GM19240 (cell line): ENCODE results near the gene SCAMP2.

ENCODE experiments used
- DNase-seq: peaks from one replicate; pipeline ENCODE4 v3.0.0; 2011; ENCODE audit warnings: low spot score; ENCODE audit not compliant: insufficient read length

The SCAMP2 gene

GRCh38 chr15:74821091-74821789, 51.9 kb downstream of the SCAMP2 start:
- peak; percentile 90 for DNase-seq

GRCh38 chr15:74820056-74820455, 53.1 kb downstream of the SCAMP2 start:
- no peak for DNase-seq

- DNase-seq = no peak
Observed at GRCh38 chr15:74817370-74817737, 55.8 kb downstream of the SCAMP2 start.

DNA sequence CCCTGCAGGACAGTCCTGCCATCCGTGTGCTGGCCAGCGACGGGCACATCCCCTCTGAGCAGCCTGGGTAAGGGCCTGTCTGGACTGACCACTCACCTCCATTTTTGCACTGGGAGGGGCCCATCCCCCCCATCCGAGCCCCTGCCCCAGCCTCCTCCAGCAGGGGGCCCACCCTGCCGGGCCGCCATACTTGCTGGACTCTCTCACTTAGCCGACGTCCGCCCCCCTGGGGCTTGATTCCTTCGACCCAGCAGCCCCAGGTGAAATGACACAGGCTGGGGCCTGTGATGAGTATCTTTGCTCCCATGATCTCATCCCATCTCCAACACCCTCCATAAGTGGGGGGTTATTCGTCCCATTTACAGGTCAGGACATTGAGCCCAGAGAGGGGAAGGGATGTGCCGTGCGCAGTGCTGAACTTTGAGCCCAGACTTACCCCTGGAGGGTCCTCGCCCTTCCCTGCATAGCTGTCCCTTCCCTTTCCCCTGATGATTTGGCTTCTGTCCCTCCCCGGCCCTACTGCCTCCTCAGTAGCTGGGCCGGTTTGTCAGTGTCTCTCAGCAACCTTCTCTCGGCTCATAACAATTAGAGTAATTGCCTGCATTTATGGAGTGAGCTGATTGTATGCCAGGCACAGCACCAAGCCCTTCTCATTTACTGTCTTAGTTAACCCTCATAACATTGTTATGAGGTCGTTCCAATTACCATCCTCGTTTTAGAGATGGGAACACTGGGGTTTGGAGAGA, 56.4 kb downstream of the SCAMP2 start:
- no peak for DNase-seq

- DNase-seq = no peak
Observed at GRCh38 chr15:74815961-74816360, 57.2 kb downstream of the SCAMP2 start.

DNA sequence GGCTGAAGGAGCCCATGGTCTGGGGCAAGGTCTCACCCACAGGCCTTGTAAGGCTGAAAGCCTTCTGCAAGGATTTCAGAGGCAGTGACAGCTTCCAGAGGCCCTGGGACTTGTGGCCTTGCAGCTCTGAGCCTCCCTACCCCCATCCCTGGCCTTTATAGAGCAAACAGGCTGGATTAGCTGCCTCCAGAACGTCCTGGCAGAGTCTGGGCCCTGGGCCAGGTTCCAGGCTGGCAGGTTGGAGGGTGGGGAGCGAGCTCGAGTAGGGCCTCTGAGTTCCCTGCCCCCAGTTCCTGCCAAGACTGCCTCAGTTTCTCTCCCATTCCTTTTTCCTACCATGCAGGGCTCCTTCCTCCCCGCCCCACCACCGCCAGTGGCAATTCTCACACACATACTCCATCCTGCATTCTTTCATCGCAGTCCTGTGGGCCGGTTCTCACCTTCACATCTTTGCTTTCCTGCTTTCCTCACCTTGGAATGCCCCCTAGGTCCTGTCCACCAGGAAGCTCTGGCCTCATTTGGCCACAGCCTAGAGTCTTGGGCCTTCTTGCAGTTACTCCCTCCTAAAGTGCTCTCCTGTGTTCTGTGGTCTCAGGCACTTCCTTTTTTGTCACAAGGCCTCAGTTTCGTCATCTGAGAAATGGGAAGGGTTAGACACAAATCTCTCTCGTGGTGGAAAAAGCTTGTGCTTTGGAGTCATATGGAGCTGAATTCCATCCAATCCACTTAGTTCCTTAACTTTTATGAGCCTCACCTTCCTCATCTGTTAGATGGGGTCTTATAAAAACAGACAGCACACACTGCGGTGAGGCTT, 57.8 kb downstream of the SCAMP2 start:
- no peak for DNase-seq

- DNase-seq = no peak
Observed at GRCh38 chr15:74812533-74812932, 60.6 kb downstream of the SCAMP2 start, which contains the start of gene LMAN1L. LMAN1L (plus strand) TSS chr15:74812835; CDS start chr15:74812855, 20 bp downstream.

- DNase-seq = no peak
Observed at GRCh38 chr15:74809956-74810355, 63.2 kb downstream of the SCAMP2 start.

GRCh38 chr15:74809242-74809641, 63.9 kb downstream of the SCAMP2 start:
- no peak for DNase-seq

DNA sequence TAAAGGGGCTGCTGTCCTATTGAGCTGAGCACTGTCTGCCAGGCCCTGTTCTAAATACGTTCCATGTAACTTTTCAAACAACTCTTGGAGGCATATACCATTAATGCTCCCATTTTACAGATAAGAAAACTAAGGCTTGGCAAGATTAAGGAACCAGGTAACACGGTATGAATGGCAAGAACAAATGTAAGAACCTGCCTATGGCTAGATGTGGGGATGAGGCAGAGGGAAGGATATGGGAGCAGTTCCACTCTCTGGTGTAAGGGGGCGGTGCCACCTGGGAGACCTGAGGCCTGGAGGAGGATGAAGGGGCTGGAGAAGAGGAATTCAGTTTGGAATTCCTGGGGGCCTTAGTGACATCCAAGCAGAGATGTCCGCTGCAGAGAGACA, 64.3 kb downstream of the SCAMP2 start:
- DNase-seq = no peak

DNA sequence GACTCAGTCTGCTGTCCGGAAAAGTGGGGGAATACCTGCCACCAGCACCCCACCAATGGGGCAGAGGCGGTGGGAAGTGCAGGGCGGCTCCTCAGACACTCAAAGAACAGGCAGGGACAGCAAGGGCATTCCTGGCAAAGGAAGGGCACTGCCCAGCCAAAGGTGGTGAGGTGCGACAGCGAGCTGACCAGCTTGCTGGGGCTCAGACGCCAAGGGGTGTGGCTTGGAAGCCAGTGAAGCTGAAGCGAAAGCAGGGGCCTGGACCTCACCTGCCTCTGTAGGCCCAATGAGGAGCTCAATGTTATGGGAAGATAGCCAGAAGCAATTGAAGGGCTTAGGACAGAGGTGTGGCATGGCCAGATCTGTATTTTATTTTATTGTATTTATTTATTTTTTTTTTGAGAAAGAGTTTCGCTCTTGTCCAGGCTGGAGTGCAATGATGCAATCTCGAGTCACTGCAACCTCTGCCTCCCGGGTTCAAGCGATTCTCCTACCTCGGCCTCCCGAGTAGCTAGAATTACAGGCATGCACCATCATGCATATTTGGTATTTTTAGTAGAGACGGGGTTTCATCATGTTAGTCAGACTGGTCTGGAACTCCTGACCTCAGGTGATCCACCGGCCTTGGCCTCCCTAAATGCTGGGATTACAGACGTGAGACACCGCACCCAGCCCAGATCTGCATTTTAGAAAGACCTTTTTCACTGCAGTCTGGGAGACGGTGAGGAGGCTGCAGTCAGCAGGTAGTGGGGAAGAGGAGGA, 64.9 kb downstream of the SCAMP2 start:
- DNase-seq = no peak

DNA sequence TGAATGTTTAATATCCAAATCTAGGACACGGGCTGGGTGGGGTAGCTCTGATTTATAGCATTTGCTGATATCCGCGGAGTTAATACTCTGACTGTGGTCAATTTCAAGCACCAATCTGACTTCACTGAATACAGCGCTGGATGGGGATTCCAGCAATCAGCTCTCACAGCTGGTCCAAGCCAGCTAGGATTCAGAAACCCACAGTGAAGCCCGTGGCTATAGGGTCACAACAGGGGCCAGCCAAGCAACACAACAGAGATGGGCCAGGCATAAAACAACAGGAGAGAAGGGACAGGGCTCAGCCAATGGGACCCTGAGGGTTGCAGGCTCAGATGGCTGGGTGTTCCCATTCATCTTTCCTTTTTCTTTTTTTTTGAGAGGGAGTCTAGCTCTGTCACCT, 65.9 kb downstream of the SCAMP2 start:
- no peak for DNase-seq

DNA sequence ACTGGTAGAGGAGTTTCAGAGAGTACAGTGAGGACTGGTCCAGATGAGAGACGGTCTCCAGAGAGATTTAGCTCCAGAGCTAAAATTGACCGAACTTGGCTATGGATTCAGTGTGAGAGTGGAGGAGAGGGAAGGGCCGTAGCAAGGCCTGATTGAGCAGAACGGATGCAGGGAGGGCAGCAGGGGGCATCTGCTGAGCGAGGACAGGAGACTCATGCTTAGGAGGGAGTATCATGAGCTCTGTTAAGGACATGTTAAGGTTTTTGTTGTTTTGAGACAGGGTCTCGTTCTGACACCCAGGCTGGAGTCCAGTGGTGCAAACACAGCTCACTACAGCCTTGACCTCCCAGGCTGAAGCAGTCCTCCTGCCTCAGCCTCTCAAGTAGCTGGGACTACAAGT, 68.2 kb downstream of the SCAMP2 start:
- DNase-seq = no peak

GRCh38 chr15:74802862-74803447, 70.2 kb downstream of the SCAMP2 start:
- DNase-seq = no peak

GRCh38 chr15:74802290-74802689, 70.9 kb downstream of the SCAMP2 start:
- DNase-seq = no peak

DNA sequence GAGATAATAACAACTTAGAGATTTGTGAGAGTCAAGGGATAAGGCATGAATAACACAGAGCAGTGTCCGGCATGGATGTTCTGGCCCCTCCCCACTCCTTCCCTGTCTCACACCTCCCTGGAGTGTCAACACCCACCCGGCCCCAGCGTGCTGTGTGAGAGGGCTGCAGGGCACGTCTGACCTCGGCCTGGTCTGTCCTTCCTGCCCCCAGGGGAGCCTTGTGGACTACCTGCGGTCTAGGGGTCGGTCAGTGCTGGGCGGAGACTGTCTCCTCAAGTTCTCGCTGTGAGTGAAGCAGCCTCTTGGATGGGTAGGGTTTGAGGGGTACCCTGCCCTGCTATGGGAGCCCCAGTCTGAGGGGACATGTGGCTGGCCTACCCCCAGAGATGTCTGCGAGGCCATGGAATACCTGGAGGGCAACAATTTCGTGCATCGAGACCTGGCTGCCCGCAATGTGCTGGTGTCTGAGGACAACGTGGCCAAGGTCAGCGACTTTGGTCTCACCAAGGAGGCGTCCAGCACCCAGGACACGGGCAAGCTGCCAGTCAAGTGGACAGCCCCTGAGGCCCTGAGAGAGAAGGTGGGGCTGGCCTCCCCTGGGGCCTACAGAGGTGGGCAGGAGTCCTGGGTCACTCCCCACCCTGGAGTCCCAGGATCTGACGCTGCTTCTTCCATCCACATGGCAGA, 71.7 kb downstream of the SCAMP2 start:
- DNase-seq = no peak

DNA sequence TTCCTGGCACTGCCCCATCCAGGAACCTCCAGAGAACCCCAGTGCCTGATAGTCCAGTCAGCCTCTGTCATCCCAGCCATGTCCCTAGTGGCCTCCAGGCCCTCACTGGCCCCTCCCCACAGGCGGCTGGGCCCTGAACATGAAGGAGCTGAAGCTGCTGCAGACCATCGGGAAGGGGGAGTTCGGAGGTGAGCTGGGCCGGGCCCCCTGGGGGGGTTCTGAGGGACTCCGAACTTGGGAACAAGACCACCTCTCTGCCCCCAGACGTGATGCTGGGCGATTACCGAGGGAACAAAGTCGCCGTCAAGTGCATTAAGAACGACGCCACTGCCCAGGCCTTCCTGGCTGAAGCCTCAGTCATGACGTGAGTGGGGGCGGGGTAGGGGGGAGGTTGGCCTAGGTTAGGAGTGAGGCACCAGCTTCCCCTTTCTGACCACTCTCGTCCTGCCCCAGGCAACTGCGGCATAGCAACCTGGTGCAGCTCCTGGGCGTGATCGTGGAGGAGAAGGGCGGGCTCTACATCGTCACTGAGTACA, 72.5 kb downstream of the SCAMP2 start:
- DNase-seq = no peak

GRCh38 chr15:74799856-74800558, 73.2 kb downstream of the SCAMP2 start:
- DNase-seq = peak; percentile 88

- no peak for DNase-seq
Observed at GRCh38 chr15:74799255-74799855, 73.8 kb downstream of the SCAMP2 start.
